H1 (cell line): Measurements from ENCODE around the gene SLC22A8. TPM values are rescaled to one million over a fixed set of nuclear protein-coding genes. Genes with fewer than 3 reads are reported as not detected.

ENCODE experiments used
- CTCF ChIA-PET: fragments of 300-600 bp; sonication (Branson Sonifier 250); formaldehyde crosslinking; loops from one replicate; lab custom pipeline; 2021; ENCODE audit not compliant: partially characterized antibody; lab: Charles Lee
- POLR2A ChIA-PET: fragments of 300-600 bp; sonication (Branson Sonifier 250); formaldehyde crosslinking; loops from one replicate; lab custom pipeline; 2021; ENCODE audit warnings: inconsistent platforms; ENCODE audit not compliant: partially characterized antibody; lab: Charles Lee
- DNase-seq, 2 experiments: peaks; one replicate each; pipeline versions ENCODE4 v3.0.0 to v3.0.0-alpha.2; 2010 to 2022; ENCODE audit warnings: low spot score in 2 of 2, low read depth in 1 of 2, mixed read lengths in 1 of 2
- FAIRE-seq: peaks from 2 replicates; lab custom pipeline; 2011; peaks lifted over from hg19 to GRCh38; lab: Jason Lieb, UNC
- H2AFZ ChIP-seq: 2 replicates; pipeline ENCODE4 v1.8.1; 2012; ENCODE audit warnings: low read length, inconsistent platforms
- H2AK5ac ChIP-seq: 2 replicates; pipeline ENCODE4 v1.6.1; 2013; ENCODE audit warnings: low read depth, low read length
- H2BK120ac ChIP-seq: replicated peaks from 2 replicates; pipeline ENCODE3; 2013; ENCODE audit warnings: low read depth, low read length, inconsistent platforms
- H2BK12ac ChIP-seq: 2 replicates; pipeline ENCODE4 v1.6.1; 2013; ENCODE audit warnings: low read depth, low read length
- H2BK15ac ChIP-seq: 2 replicates; pipeline ENCODE4 v1.6.1; 2013; ENCODE audit warnings: low read length
- H2BK20ac ChIP-seq: 2 replicates; pipeline ENCODE4 v1.6.1; 2013; ENCODE audit warnings: low read length
- H2BK5ac ChIP-seq: 2 replicates; pipeline ENCODE4 v1.6.1; 2013; ENCODE audit warnings: low read depth, low read length
- H3K14ac ChIP-seq: 2 replicates; pipeline ENCODE4 v1.6.1; 2013; ENCODE audit warnings: inconsistent platforms; ENCODE audit not compliant: insufficient read length
- H3K18ac ChIP-seq: 2 replicates; pipeline ENCODE4 v1.6.1; 2013; ENCODE audit warnings: low read length; ENCODE audit errors: extremely low read depth
- H3K23ac ChIP-seq: 2 replicates; pipeline ENCODE4 v1.6.1; 2013; ENCODE audit warnings: inconsistent platforms; ENCODE audit not compliant: insufficient read length
- H3K23me2 ChIP-seq: 2 replicates; pipeline ENCODE4 v1.6.1; 2013; ENCODE audit warnings: low read depth, low read length
- H3K27ac ChIP-seq: 2 replicates; pipeline ENCODE4 v1.6.1; 2011; ENCODE audit warnings: low read depth, low read length, inconsistent platforms
- H3K27me3 ChIP-seq, 4 experiments: replicated peaks in 1 of 4; 1 replicate in 1 of 4; 2 replicates in 3 of 4; pipeline versions ENCODE4 v1.6.1 to v1.8.1; 2011 to 2013; ENCODE audit warnings: low read length in 3 of 4, mild to moderate bottlenecking in 3 of 4, inconsistent platforms in 2 of 4, mixed read lengths in 2 of 4, moderate library complexity in 1 of 4; ENCODE audit not compliant: control insufficient read depth in 3 of 4, insufficient read depth in 3 of 4; ENCODE audit errors: extremely low read depth in 1 of 4
- H3K36me3 ChIP-seq, 4 experiments: 2 replicates each; pipeline versions ENCODE4 v1.6.1 to v1.8.1; 2011 to 2013; ENCODE audit warnings: mild to moderate bottlenecking in 4 of 4, low read length in 3 of 4, moderate library complexity in 2 of 4, control low read depth in 1 of 4, inconsistent platforms in 1 of 4; ENCODE audit not compliant: insufficient read depth in 4 of 4, control insufficient read depth in 2 of 4
- H3K4ac ChIP-seq: replicated peaks from 2 replicates; pipeline ENCODE3; 2013; ENCODE audit warnings: low read length, low read depth, mixed read lengths, inconsistent platforms; ENCODE audit not compliant: insufficient read length
- H3K4me1 ChIP-seq, 4 experiments: replicated peaks in 1 of 4; 1 replicate in 1 of 4; 2 replicates in 3 of 4; pipeline versions ENCODE4 v1.6.1 to v1.8.1; 2011 to 2013; ENCODE audit warnings: low read length in 3 of 4, inconsistent platforms in 2 of 4, mixed read lengths in 1 of 4; ENCODE audit not compliant: insufficient read depth in 4 of 4, control insufficient read depth in 3 of 4
- H3K4me2 ChIP-seq, 2 experiments: 2 replicates each; pipeline versions ENCODE4 v1.6.1 to v1.8.1; 2011 to 2013; ENCODE audit warnings: low read depth in 2 of 2, low read length in 2 of 2, control low read depth in 1 of 2, inconsistent platforms in 1 of 2, mild to moderate bottlenecking in 1 of 2; ENCODE audit not compliant: insufficient read depth in 1 of 2
- H3K4me3 ChIP-seq, 4 experiments: fragments of 200-600, 300-600 bp in 1 of 4; sonication (generic), shearing (Covaris generic), sonication (Bioruptor Twin) in 1 of 4; 2 replicates each; pipeline versions ENCODE4 v1.5.1 to v1.8.1; 2011 to 2016; ENCODE audit warnings: low read length in 4 of 4, low read depth in 3 of 4, control low read depth in 2 of 4, inconsistent platforms in 2 of 4, mild to moderate bottlenecking in 2 of 4, mixed read lengths in 1 of 4, moderate library complexity in 1 of 4; ENCODE audit not compliant: insufficient read depth in 2 of 4; ENCODE audit errors: extremely low read depth in 1 of 4
- H3K56ac ChIP-seq: replicated peaks from 2 replicates; pipeline ENCODE3; 2013; ENCODE audit warnings: low read depth, mild to moderate bottlenecking, mixed read lengths, low read length, inconsistent platforms; ENCODE audit not compliant: insufficient read length
- H3K79me1 ChIP-seq: 2 replicates; pipeline ENCODE4 v1.6.1; 2013; ENCODE audit warnings: low read depth, low read length, control low read depth
- H3K79me2 ChIP-seq, 2 experiments: 2 replicates each; pipeline versions ENCODE4 v1.6.1 to v1.8.1; 2012 to 2013; ENCODE audit warnings: low read length in 2 of 2, mild to moderate bottlenecking in 2 of 2, inconsistent platforms in 1 of 2; ENCODE audit not compliant: insufficient read depth in 2 of 2, control insufficient read depth in 1 of 2
- H3K9ac ChIP-seq, 4 experiments: replicated peaks in 1 of 4; 1 replicate in 1 of 4; 2 replicates in 3 of 4; pipeline versions ENCODE4 v1.6.1 to v1.8.1; 2011 to 2013; ENCODE audit warnings: low read depth in 3 of 4, low read length in 3 of 4, control low read depth in 2 of 4, mild to moderate bottlenecking in 2 of 4, moderate library complexity in 2 of 4, inconsistent platforms in 1 of 4; ENCODE audit errors: extremely low read depth in 1 of 4
- H3K9me3 ChIP-seq, 2 experiments: 2 replicates each; pipeline versions ENCODE4 v1.6.1 to v1.8.1; 2012 to 2013; ENCODE audit warnings: mild to moderate bottlenecking in 2 of 2, moderate library complexity in 2 of 2, control low read depth in 1 of 2, inconsistent platforms in 1 of 2, low read depth in 1 of 2, low read length in 1 of 2, mixed read lengths in 1 of 2; ENCODE audit not compliant: insufficient read depth in 2 of 2
- H4K20me1 ChIP-seq, 2 experiments: replicated peaks in 1 of 2; 2 replicates each; pipeline versions ENCODE3 to v1.8.1; 2011 to 2013; ENCODE audit warnings: inconsistent platforms in 2 of 2, low read length in 2 of 2, mild to moderate bottlenecking in 1 of 2; ENCODE audit not compliant: insufficient read depth in 2 of 2, control insufficient read depth in 1 of 2
- H4K5ac ChIP-seq: 2 replicates; pipeline ENCODE4 v1.6.1; 2013; ENCODE audit warnings: low read length, low read depth, mixed read lengths, inconsistent platforms; ENCODE audit not compliant: insufficient read length
- H4K8ac ChIP-seq: 2 replicates; pipeline ENCODE4 v1.8.0; 2013; ENCODE audit warnings: mild to moderate bottlenecking, moderate library complexity, low read length, inconsistent platforms; ENCODE audit not compliant: insufficient read depth; ENCODE audit errors: extremely low read depth
- H4K91ac ChIP-seq: replicated peaks from 2 replicates; pipeline ENCODE3; 2013; ENCODE audit warnings: low read length, mixed read lengths, inconsistent platforms; ENCODE audit not compliant: insufficient read length
- CTBP2 ChIP-seq: IDR thresholded peaks from 2 replicates; pipeline ENCODE4 v1.7.0; 2011; ENCODE audit warnings: borderline replicate concordance, mild to moderate bottlenecking, moderate library complexity, mixed read lengths, low read length; ENCODE audit not compliant: insufficient read depth, insufficient read length
- PHF8 ChIP-seq: fragments of 200-600 bp; sonication (generic); conservative IDR thresholded peaks from 2 replicates; pipeline ENCODE4 v1.7.1; 2012; ENCODE audit warnings: low read depth, mild to moderate bottlenecking, inconsistent platforms, low read length, moderate library complexity
- POLR2A ChIP-seq, 2 experiments: IDR thresholded peaks; 1 replicate in 1 of 2; 2 replicates in 1 of 2; pipeline ENCODE4 v1.6.1; 2011; ENCODE audit warnings: low read depth in 2 of 2, low read length in 2 of 2, mild to moderate bottlenecking in 2 of 2; ENCODE audit errors: control extremely low read depth in 1 of 2
- RBBP5 ChIP-seq: IDR thresholded peaks from 2 replicates; pipeline ENCODE4 v1.7.1; 2012; ENCODE audit warnings: low read depth, mild to moderate bottlenecking, inconsistent platforms, low read length, moderate library complexity, borderline replicate concordance
- WGBS, 2 experiments: shearing (Covaris generic) in 1 of 2; methylation state at CpG; one replicate each; pipeline versions ENCODE4 v1.1.6 to v1.1.7; 2013 to 2015; ENCODE audit warnings: low lambda C conversion rate in 2 of 2, mixed read lengths in 2 of 2, inconsistent platforms in 1 of 2, low coverage in 1 of 2, missing lambda C conversion rate in 1 of 2; ENCODE audit not compliant: insufficient replicate concordance in 2 of 2, insufficient coverage in 1 of 2, insufficient read length in 1 of 2; ENCODE audit errors: extremely low coverage in 1 of 2, missing lambda C conversion rate in 1 of 2; 5-methylcytosine and 5-hydroxymethylcytosine counted together
- polyA plus RNA-seq, 7 experiments: library from polyadenylated mRNA; depleted of rRNA in 3 of 7; stranded (reverse) in 5 of 7; unstranded in 2 of 7; fragments of >200 nt in 5 of 7; fragments of 200-250 nt in 2 of 7; gene quantifications; 1 replicate in 5 of 7; 2 replicates in 1 of 7; 4 replicates in 1 of 7; pipeline versions ENCODE4 v1.2.1 to v1.2.3, GENCODE V29; 2011 to 2013; ENCODE audit warnings: missing spikeins in 2 of 7, mixed read lengths in 2 of 7
- total RNA-seq: library from RNA; stranded (reverse); fragmentation: NEBNext Ultra II Directional; extraction: Animal tissue kit (Norgen Biotek cat#: 25700); gene quantifications from 2 replicates; pipeline ENCODE4 v1.2.1, GENCODE V29; 2021

The SLC22A8 gene
- total and polyA plus RNA-seq, 2 of the 8 experiments (the other 6 are each of a cell fraction or from before 2014, with no cell fraction given), result not detected

GRCh38 chr11:62958547-62959421, 56.9 kb downstream of the SLC22A8 start:
- no peak overlapping the region for H2AFZ ChIP-seq
- CTCF ChIA-PET, result interaction anchor here (0.8 to 2.9 kb wide), 9 partner anchors 11 to 64 kb away, joined by 3 to 18 read pairs (median 4); no protein-coding TSS in a partner anchor

More at GRCh38 chr11:62958547-62959421, 56.9 kb downstream of the SLC22A8 start:
- Histone ChIP-seq H3K9me3 (no peaks in the 10 kb centered on the region), H3K4me1 (0 out of 7 replicates have a peak, but pooled peaks cover 0 to 3% (median 0%) of the 10 kb centered on the region in 4 experiments), H3K23ac (no peak overlapping the region), H4K20me1 (no peaks in the 10 kb centered on the region), H4K91ac (no peak overlapping the region), H2BK5ac (no peak overlapping the region), H2BK120ac (no peak overlapping the region), H3K23me2 (no peaks in the 10 kb centered on the region), H3K27ac (no peak overlapping the region), H3K27me3 (no peaks in the 10 kb centered on the region), H4K8ac (no peak overlapping the region), H3K4ac (no peak overlapping the region), H3K56ac (no peak overlapping the region), H3K36me3 (no peaks in the 10 kb centered on the region), H2BK12ac (no peak overlapping the region), H2BK20ac (no peak overlapping the region), H3K9ac (no peak overlapping the region), H3K79me2 (no peaks in the 10 kb centered on the region), H3K18ac (no peak overlapping the region; the same call in 1 of the 2 replicates), H4K5ac (no peak overlapping the region), H3K4me3 (no peak overlapping the region), H3K79me1 (no peaks in the 10 kb centered on the region), H3K4me2 (no peak overlapping the region), H2AK5ac (no peak overlapping the region), H3K14ac (no peak overlapping the region), H2BK15ac (no peak overlapping the region)
- TF ChIP-seq CTBP2 (no peak), PHF8 (no peak), RBBP5 (no peak), POLR2A (IDR thresholded peaks at IDR 0.05; ENCODE audit: control extremely low read depth in 1 of 2, low read depth in 2 of 2, low read length in 2 of 2) (no peak)
- 91% methylated on average over 11 of the region's 11 CpGs; no CpG with 5 or more reads in 1 of the 2 experiments for WGBS, 2 experiments
- POLR2A ChIA-PET, result no interaction called here
- FAIRE-seq (no peak), DNase-seq (no peak)
